Naive thymus-derived CD4-positive, alpha-beta T cell (primary cell): ENCODE measurements around the gene OR52K2. TPM values are rescaled to one million over a fixed set of nuclear protein-coding genes. Genes with fewer than 3 reads are reported as not detected.

ENCODE experiments used
- ATAC-seq: fragments of 150-1000 bp; cut with Tn5 transposase; 2 replicates; pipeline ENCODE4 v1.10.0; 2021; ENCODE audit warnings: mild to moderate bottlenecking, moderate library complexity
- CTCF ChIA-PET: fragments of 350-600 bp; sonication (Branson Sonifier 250); formaldehyde crosslinking; loops from one replicate; lab custom pipeline; 2021; ENCODE audit warnings: antibody characterized with exemption; lab: Charles Lee
- POLR2A ChIA-PET: fragments of 350-600 bp; sonication (Branson Sonifier 250); formaldehyde crosslinking; loops from one replicate; lab custom pipeline; 2021; ENCODE audit warnings: antibody characterized with exemption, inconsistent platforms; lab: Charles Lee
- DNase-seq, 9 donors: peaks; one replicate each; pipeline versions ENCODE4 v3.0.0 to v3.0.0-alpha.2; 2020 to 2022; ENCODE audit warnings: mixed read lengths in 1 of 9
- H3K27ac ChIP-seq: one replicate; pipeline ENCODE4 v1.7.0; 2013; ENCODE audit warnings: mild to moderate bottlenecking, low read depth, low read length, moderate library complexity
- H3K27me3 ChIP-seq, 2 donors: one replicate each; pipeline ENCODE4 v1.7.0; 2013; ENCODE audit warnings: low read length in 2 of 2, mild to moderate bottlenecking in 2 of 2, moderate library complexity in 2 of 2; ENCODE audit not compliant: control insufficient read depth in 2 of 2, insufficient read depth in 2 of 2
- H3K36me3 ChIP-seq, 3 experiments: 1 replicate in 2 of 3; 2 replicates in 1 of 3; pipeline ENCODE4 v1.7.0; 2013; ENCODE audit warnings: low read length in 3 of 3, mild to moderate bottlenecking in 3 of 3, moderate library complexity in 1 of 3; ENCODE audit not compliant: insufficient read depth in 3 of 3, control insufficient read depth in 2 of 3
- H3K4me1 ChIP-seq, 2 donors: one replicate each; pipeline ENCODE4 v1.7.0; 2013; ENCODE audit warnings: low read length in 2 of 2, mild to moderate bottlenecking in 2 of 2, moderate library complexity in 1 of 2; ENCODE audit not compliant: control insufficient read depth in 2 of 2, insufficient read depth in 2 of 2
- H3K4me3 ChIP-seq: 2 replicates; pipeline ENCODE4 v1.7.0; 2013; ENCODE audit warnings: mild to moderate bottlenecking, low read length
- H3K9me3 ChIP-seq, 3 experiments: 1 replicate in 2 of 3; 2 replicates in 1 of 3; pipeline ENCODE4 v1.7.0; 2013; ENCODE audit warnings: low read length in 3 of 3; ENCODE audit not compliant: control insufficient read depth in 2 of 3
- H3K27ac Mint-ChIP-seq, 9 donors: one replicate each; pipeline ENCODE4 v1.8.0; 2020 to 2022; ENCODE audit warnings: mixed read lengths in 9 of 9, mild to moderate bottlenecking in 8 of 9, moderate library complexity in 5 of 9, inconsistent platforms in 2 of 9
- H3K27me3 Mint-ChIP-seq, 5 donors: one replicate each; pipeline ENCODE4 v1.8.0; 2021 to 2022; ENCODE audit warnings: mixed read lengths in 5 of 5, mild to moderate bottlenecking in 1 of 5
- H3K36me3 Mint-ChIP-seq, 5 donors: one replicate each; pipeline ENCODE4 v1.8.0; 2020 to 2022; ENCODE audit warnings: mixed read lengths in 5 of 5, mild to moderate bottlenecking in 3 of 5, inconsistent platforms in 1 of 5
- H3K4me1 Mint-ChIP-seq, 7 donors: one replicate each; pipeline ENCODE4 v1.8.0; 2020 to 2022; ENCODE audit warnings: mixed read lengths in 7 of 7, mild to moderate bottlenecking in 3 of 7, inconsistent platforms in 1 of 7
- H3K4me3 Mint-ChIP-seq, 10 donors: one replicate each; pipeline ENCODE4 v1.8.0; 2020 to 2022; ENCODE audit warnings: mild to moderate bottlenecking in 10 of 10, mixed read lengths in 10 of 10, moderate library complexity in 6 of 10, inconsistent platforms in 2 of 10
- H3K9me3 Mint-ChIP-seq, 11 donors: one replicate each; pipeline ENCODE4 v1.8.0; 2020 to 2022; ENCODE audit warnings: mixed read lengths in 11 of 11, mild to moderate bottlenecking in 4 of 11, inconsistent platforms in 1 of 11, moderate library complexity in 1 of 11
- intact Hi-C, 2 donors: fragments of 100-400 bp; cut with micrococcal nuclease; formaldehyde crosslinking; loops; one replicate each; pipeline ENCODE4 v1.15.1; 2023
- polyA plus RNA-seq, 2 donors: library from polyadenylated mRNA; unstranded; fragments of 300-500 nt; fragmentation: Illumina TruSeq; gene quantifications; one replicate each; pipeline ENCODE4 v1.2.3, GENCODE V29; 2021
- total RNA-seq, 6 experiments: library from RNA in 5 of 6; stranded (reverse) in 5 of 6; gene quantifications; 1 replicate in 5 of 6; 2 replicates in 1 of 6; pipeline ENCODE4 v1.2.3 and lab custom pipeline; 2021 to 2026

OR52K2 gene
- total and polyA plus RNA-seq, 7 experiments from 2014 or later: 1.4 TPM; not detected in 6

GRCh38 chr11:4491878-4492606, 42.9 kb downstream of the OR52K2 start:
- Mint-ChIP-seq H3K4me3 (no peak overlapping the region), H3K9me3 (peaks cover 0 to 5% (median 0%) of the 10 kb centered on the region in 11 donors), H3K27me3 (peaks cover 16 to 28% (median 22%) of the 10 kb centered on the region in 5 donors), H3K4me1 (peaks cover 0 to 7% (median 0%) of the 10 kb centered on the region in 7 donors), H3K36me3 (no peaks in the 10 kb centered on the region), H3K27ac (no peak overlapping the region)
- Histone ChIP-seq H3K4me1 (no peaks in the 10 kb centered on the region), H3K36me3 (no peaks in the 10 kb centered on the region), H3K27ac (no peak overlapping the region), H3K27me3 (no peaks in the 10 kb centered on the region), H3K4me3 (no peak overlapping the region), H3K9me3 (no peaks in the 10 kb centered on the region)
- ATAC-seq: no peak
- POLR2A ChIA-PET: no interaction called here
- CTCF ChIA-PET: interaction anchor here (0.5 to 5.6 kb wide), 2 partner anchors 82 to 306 kb away, joined by 3 to 55 read pairs; no protein-coding TSS in a partner anchor
- intact Hi-C loops: loop anchor here in 1 of 2 donors (5.0 kb wide), 1 partner anchor 100 kb away; the partner anchor contains the start of gene TRIM21
- no peak for DNase-seq

DNA sequence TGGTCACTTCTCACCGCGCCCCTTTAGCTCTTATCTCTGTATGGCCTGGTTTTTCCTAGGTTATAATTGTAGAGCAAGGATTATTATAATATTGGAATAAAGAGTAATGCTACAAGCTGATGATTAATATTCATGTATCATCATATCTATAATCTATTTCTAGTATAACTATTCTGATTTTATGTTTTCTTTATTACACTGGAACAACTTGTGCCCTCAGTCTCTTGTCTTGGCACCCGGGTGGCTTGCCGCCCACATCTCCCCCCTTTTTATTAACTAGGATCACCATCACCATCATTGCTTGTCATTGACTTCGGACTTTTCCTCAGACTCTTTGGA, 44.4 kb downstream of the OR52K2 start:
- DNase-seq (no peak), ATAC-seq (no peak)
- H3K9me3 ChIP-seq: no peaks in the 10 kb centered on the region
- ChIA-PET CTCF (interaction anchor here (1.6 to 5.6 kb wide), 2 partner anchors 9 to 307 kb away, joined by 6 to 55 read pairs; no protein-coding TSS in a partner anchor), POLR2A (no interaction called here)
- no peaks in the 10 kb centered on the region for H3K4me1 ChIP-seq
- intact Hi-C loops: loop anchor here (1.0 to 5.0 kb wide), 2 partner anchors 101 to 306 kb away; partner anchors contain the start of gene TRIM21 (in 1 of the 2)
- no peaks in the 10 kb centered on the region for H3K36me3 Mint-ChIP-seq
- no peak overlapping the region for H3K4me3 Mint-ChIP-seq
- H3K27ac Mint-ChIP-seq: no peak overlapping the region
- no peaks in the 10 kb centered on the region for H3K36me3 ChIP-seq
- H3K27ac ChIP-seq: no peak overlapping the region
- no peak overlapping the region for H3K4me3 ChIP-seq
- peaks cover 0 to 5% (median 0%) of the 10 kb centered on the region in 11 donors for H3K9me3 Mint-ChIP-seq
- no peaks in the 10 kb centered on the region for H3K27me3 ChIP-seq
- H3K27me3 Mint-ChIP-seq: peaks cover 14 to 28% (median 23%) of the 10 kb centered on the region in 5 donors
- peaks cover 0 to 7% (median 0%) of the 10 kb centered on the region in 7 donors for H3K4me1 Mint-ChIP-seq

GRCh38 chr11:4495487-4495886, 46.4 kb downstream of the OR52K2 start:
- H3K9me3 ChIP-seq: no peaks in the 10 kb centered on the region
- Mint-ChIP-seq H3K27me3 (peaks cover 7 to 16% (median 14%) of the 10 kb centered on the region in 5 donors), H3K4me3 (no peak overlapping the region), H3K27ac (no peak overlapping the region), H3K9me3 (peaks cover 0 to 5% (median 0%) of the 10 kb centered on the region in 11 donors), H3K36me3 (no peaks in the 10 kb centered on the region), H3K4me1 (peaks cover 0 to 7% (median 0%) of the 10 kb centered on the region in 7 donors)
- ChIA-PET CTCF (interaction anchor here (5.6 kb wide), 1 partner anchor 309 kb away, joined by 55 read pairs; no protein-coding TSS in a partner anchor), POLR2A (no interaction called here)
- no peaks in the 10 kb centered on the region for H3K36me3 ChIP-seq
- no peak for ATAC-seq
- H3K27me3 ChIP-seq: no peaks in the 10 kb centered on the region
- H3K27ac ChIP-seq: no peak overlapping the region
- no peaks in the 10 kb centered on the region for H3K4me1 ChIP-seq
- no peak for DNase-seq
- no peak overlapping the region for H3K4me3 ChIP-seq
- intact Hi-C loops: no loop called here

DNA sequence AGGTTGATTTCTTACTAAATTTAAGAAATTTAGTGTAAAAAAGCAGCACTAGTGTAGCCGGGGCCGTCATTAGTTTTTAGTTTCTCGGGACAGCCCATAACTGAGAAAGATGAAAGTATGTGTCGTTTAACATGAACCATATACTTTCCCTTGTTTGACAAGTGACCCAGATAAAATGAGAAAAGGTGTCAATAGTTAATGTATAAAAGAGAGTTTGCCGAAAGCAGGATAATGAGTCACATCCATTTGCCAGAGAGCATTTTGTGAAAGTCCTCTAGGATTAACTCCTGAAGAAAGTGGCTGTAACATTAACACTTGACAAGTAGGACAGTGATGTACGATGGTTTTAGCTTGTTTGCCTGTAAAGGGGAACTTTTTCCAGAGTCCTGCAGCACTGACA, 46.9 kb downstream of the OR52K2 start:
- Histone ChIP-seq H3K27ac (no peak overlapping the region), H3K27me3 (no peaks in the 10 kb centered on the region), H3K36me3 (no peaks in the 10 kb centered on the region), H3K9me3 (no peaks in the 10 kb centered on the region), H3K4me1 (no peaks in the 10 kb centered on the region), H3K4me3 (no peak overlapping the region)
- peaks cover 0 to 5% (median 0%) of the 10 kb centered on the region in 11 donors for H3K9me3 Mint-ChIP-seq
- peaks cover 0 to 7% (median 0%) of the 10 kb centered on the region in 7 donors for H3K4me1 Mint-ChIP-seq
- H3K27me3 Mint-ChIP-seq: peaks cover 7 to 16% (median 14%) of the 10 kb centered on the region in 5 donors
- ChIA-PET POLR2A (no interaction called here), CTCF (interaction anchor here (0.9 to 5.6 kb wide), 2 partner anchors 32 to 310 kb away, joined by 3 to 55 read pairs; no protein-coding TSS in a partner anchor)
- no peak for ATAC-seq
- DNase-seq: no peak
- no peaks in the 10 kb centered on the region for H3K36me3 Mint-ChIP-seq
- H3K4me3 Mint-ChIP-seq: no peak overlapping the region
- intact Hi-C loops: no loop called here
- no peak overlapping the region for H3K27ac Mint-ChIP-seq

GRCh38 chr11:4496557-4497248, 47.6 kb downstream of the OR52K2 start:
- Mint-ChIP-seq H3K9me3 (peaks cover 0 to 1% (median 0%) of the 10 kb centered on the region in 11 donors), H3K4me3 (no peak overlapping the region), H3K36me3 (no peaks in the 10 kb centered on the region), H3K27me3 (peaks cover 3 to 16% (median 13%) of the 10 kb centered on the region in 5 donors), H3K4me1 (peaks cover 0 to 7% (median 0%) of the 10 kb centered on the region in 7 donors), H3K27ac (no peak overlapping the region)
- Histone ChIP-seq H3K36me3 (no peaks in the 10 kb centered on the region), H3K27ac (no peak overlapping the region), H3K27me3 (no peaks in the 10 kb centered on the region), H3K4me1 (no peaks in the 10 kb centered on the region), H3K4me3 (no peak overlapping the region), H3K9me3 (no peaks in the 10 kb centered on the region)
- intact Hi-C loops: no loop called here
- DNase-seq: no peak
- ChIA-PET CTCF (interaction anchor here (0.9 to 5.6 kb wide), 2 partner anchors 33 to 311 kb away, joined by 3 to 55 read pairs; no protein-coding TSS in a partner anchor), POLR2A (no interaction called here)
- no peak for ATAC-seq
